Activated CD4-positive, alpha-beta T cell treated with anti-CD3 and anti-CD28 coated beads, Interleukin-2, amount 50 U/mL, for 4 hours (primary cell): Measurements from ENCODE around the gene FOCAD.

ENCODE experiments used
- DNase-seq, 2 experiments: peaks; one replicate each; pipeline ENCODE4 v3.0.0-alpha.2; 2020

FOCAD gene

GRCh38 chr9:20981486-20981885 is 297.4 kb downstream of the FOCAD start:
- no peak for DNase-seq

DNA sequence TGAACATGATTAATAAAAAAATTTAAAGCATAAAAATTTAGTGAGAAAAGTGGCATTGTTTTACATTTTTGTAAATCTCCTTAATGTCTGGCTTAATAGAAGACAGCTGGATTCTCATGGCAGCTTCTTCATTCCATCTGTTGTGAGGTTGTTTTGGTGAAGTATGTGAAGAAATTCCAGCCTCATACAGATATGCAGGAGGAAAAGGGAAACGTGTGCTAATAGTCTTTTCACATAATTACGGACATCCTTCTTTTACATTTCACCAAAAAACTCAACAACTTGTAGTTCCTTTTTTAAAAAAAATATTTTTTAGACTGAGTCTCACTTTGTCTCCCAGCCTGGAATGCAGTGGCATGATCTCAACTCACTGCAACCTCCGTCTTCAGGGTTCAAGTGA is 300.4 kb downstream of the FOCAD start:
- no peak for DNase-seq

GRCh38 chr9:20985851-20986600 is 302.0 kb downstream of the FOCAD start:
- DNase-seq = no peak

DNA sequence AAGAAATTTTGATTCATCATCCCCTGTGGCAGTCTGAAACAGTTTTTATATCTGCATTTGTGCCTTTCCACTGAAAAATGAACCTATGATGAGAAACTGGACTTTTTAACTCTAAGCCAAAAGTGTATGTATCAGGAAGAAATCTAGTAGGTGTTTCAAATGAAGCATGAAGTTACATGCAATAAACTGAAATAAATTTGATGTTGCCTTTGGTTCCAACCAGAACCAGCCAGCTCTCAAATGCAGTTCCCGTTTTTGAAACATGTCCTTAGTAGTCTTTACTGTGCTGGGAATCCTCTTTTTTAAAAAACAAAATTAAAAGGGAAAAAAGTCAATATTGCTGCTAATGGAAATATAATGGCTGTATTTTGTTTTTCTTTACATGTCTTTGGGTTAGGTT is 303.5 kb downstream of the FOCAD start:
- DNase-seq = no peak

DNA sequence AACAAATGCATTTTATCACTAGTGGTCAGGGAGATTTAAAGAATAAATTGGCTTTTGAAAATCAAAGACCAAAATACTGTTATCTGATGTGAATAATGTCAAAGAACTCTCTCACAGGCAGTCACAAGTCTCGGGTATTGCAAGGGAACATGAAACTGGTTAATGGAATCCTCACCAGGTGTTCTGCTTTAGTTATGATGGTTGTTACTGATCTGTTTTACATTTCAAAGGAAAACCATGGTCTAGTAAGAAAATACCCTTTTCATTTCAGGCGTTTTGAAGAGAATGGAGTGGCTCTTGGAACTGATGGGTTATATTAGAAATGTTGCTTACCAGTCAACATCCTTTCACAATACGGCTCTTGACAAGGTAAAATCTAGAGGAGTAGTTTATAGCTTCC is 304.0 kb downstream of the FOCAD start:
- no peak for DNase-seq

- no peak for DNase-seq
Measured at GRCh38 chr9:20988671-20989315, 304.7 kb downstream of the FOCAD start.

DNA sequence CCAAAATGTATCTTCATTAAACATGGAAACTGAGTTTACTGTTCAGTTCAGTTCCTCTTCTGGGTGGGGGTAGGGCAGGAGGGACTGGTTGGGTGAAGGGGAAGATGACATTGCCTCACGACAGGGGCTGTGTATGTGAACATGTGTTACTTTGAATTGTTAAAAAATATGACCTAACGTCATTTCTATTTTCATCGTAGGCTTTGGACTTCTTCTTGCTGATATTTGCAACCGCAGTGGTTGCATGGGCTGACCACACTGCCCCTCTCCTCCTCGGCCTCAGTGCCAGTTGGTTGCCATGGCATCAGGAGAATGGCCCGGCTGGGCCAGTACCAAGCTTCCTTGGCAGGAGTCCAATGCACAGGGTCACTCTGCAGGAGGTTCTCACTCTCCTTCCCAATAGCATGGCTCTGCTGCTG is 305.9 kb downstream of the FOCAD start:
- DNase-seq = no peak

GRCh38 chr9:20990867-20991266 is 306.8 kb downstream of the FOCAD start:
- DNase-seq = no peak

DNA sequence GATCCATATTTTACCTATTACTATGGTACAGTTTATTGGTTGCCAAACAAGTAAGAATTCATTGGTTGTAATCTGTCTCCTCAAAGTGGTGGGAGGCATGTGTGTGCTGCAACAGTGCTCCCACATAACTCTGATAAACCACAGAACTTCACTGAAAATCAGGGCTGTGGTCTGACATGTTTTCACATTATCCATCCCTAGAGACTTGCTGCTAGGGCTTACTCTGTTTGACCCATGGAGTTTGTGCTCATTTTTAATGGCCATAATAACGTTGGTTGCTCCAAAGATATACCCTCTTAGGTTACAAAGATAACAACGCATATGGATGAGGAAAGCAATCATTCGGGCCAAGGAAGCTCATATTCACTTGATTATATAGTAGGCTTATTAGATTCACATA is 310.4 kb downstream of the FOCAD start:
- DNase-seq = no peak

DNA sequence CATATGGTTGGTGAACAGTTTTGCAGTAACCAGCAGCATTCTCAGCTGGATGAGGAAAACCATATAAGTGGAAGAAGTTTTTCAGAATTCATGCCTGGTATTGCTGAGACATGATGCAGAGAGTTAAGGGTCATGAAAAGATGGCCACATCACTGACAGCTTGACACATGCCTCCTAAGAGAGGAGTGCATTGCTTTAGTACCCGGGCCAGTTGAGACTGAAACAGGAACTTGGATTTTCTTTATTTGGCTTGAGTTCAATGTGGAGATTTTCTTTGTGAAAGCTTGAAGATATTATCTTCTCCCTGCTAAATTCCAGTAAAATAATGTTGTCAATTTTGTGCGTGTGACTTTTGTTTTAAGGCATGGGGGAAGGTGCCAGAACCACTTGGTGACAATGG is 311.6 kb downstream of the FOCAD start:
- DNase-seq = no peak

DNA sequence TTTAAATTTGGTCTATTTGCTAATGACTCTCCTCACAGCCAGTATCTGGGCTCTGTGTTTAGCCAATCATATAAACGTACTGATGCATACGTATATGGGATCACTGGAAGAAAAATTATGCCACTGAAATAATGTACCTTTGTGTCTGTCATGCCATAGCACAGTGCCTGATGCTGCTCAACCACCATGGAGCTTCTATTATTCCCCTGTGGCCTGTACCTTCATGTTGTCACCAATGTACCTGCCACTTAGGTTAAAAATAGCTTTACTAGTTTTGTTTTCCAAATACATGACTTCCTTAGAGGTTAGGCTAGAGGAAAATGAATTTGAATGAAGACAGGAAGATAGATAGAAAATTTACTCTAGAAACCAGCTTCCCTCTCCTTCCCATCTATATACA is 312.8 kb downstream of the FOCAD start:
- no peak for DNase-seq

GRCh38 chr9:20997503-20998076 is 313.5 kb downstream of the FOCAD start:
- no peak for DNase-seq

DNA sequence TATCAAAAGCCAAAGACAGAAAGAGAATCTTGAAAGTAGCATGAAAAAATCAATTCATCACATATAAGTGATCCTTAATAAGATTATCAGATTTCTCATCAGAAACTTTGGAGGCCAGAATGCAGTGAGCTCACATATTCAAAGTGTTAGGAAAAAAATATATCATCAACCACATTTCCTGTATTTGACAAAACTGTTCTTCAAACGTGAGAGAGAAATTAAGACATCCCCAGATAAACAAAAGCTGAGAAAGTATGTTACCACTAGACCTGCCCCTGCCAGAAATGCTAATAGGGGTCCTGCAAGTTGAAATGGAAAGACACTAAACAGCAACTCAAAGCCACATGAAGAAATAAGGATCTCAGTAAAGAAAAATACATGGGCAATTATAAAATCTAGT is 317.5 kb downstream of the FOCAD start:
- DNase-seq = no peak

- DNase-seq = no peak
Measured at GRCh38 chr9:21002040-21002439, 318.0 kb downstream of the FOCAD start.

DNA sequence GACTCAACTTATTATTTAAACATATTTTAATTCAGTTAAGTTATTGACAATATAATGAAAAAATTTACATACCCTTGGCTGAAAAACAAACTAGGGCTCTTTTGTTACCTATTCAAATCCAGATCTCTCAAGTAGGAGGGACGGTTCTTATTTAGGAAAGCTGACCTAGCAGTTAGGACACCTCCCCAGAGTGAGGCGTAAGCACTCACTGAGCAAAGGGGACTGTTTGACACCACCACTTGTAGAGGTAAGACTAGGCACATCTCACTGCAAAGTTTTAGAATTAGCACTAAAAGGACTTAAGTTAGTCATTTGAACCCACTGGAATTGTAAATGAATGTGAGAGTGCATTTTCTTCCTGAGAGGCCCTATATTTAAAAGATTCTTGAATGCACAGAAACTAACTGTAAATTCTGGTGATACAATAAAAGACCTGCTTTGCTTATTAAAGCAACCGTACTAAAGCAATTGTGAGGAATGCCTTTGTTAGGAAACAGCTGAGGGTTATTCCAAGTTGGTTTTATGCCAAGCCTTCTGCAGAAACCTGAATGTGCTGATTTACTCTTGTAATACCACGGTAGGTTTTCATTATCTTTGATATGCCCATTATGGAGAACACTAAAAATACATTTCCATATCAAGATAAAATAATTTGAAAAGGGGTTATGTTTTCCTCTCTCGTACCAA is 331.2 kb downstream of the FOCAD start:
- no peak for DNase-seq

GRCh38 chr9:21015995-21016394 is 331.9 kb downstream of the FOCAD start:
- no peak for DNase-seq

GRCh38 chr9:21016701-21017491 is 332.8 kb downstream of the FOCAD start:
- DNase-seq = no peak

DNA sequence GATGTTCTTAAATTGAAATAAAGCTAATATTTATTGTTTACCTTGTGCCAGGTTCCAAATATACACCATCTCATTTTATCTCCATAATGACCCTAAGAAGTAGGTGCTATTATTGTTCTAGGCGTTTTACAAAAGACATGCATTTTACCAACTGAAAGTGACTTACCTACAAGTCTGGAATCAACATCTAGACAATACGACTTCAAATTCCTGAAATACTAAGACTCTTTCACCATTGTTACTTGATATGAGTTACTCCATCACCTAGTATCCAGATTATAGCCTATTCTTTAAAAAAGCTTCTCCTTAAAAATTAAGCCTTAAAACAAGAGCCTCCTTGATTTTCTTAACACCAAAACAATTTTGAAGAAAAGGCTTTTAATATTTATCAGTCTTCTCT is 334.1 kb downstream of the FOCAD start:
- DNase-seq = no peak

DNA sequence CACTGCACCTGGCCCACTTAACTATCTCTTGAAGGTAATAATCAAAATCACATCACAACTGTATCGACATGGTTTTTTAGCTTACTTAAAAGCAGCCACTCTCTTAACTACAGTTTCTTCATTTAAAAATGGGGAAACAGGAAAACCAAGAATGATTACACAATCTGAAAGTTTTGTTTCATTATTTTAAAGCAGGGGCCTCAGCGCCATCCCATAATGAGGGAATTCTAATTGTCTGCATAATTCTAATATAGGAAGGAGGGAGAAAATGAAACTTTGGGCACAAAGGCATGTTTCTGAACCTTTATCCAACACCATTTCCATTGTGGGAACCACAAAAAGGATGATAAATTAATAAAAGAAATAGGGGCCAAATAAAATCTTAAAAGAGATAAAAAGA is 339.8 kb downstream of the FOCAD start:
- no peak for DNase-seq

DNA sequence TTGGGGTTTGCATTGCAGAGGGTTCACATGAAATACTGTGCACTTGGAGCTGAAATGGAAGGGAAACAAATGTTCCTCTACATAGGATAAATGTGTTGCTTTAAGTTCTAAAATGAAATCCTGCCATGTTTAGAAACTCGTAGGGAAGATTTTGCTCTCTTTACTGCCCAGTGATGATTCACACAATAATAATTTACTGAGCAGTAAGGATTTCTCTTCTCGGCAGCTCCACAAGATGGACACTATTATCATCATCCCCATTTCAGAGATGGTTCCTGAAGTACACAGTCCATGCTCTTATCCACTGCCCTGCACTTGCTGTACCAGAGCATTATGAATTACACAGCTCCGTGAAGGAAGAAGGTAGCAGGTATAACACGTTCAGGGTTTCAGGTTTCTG is 343.2 kb downstream of the FOCAD start:
- DNase-seq = no peak

- no peak for DNase-seq
Measured at GRCh38 chr9:21028466-21028865, 344.4 kb downstream of the FOCAD start.

- no peak for DNase-seq
Measured at GRCh38 chr9:21029661-21030060, 345.6 kb downstream of the FOCAD start.
